ENCODE results near the gene CBX3.
A peak's percentile ranks its signal among the peaks of the same experiment; 100 is the strongest.
"Not testable (repeated sequence)": the region's sequence is repeated elsewhere in the genome, so short reads cannot be mapped to it uniquely, and the experiment has no call there.

The CBX3 gene

DNA sequence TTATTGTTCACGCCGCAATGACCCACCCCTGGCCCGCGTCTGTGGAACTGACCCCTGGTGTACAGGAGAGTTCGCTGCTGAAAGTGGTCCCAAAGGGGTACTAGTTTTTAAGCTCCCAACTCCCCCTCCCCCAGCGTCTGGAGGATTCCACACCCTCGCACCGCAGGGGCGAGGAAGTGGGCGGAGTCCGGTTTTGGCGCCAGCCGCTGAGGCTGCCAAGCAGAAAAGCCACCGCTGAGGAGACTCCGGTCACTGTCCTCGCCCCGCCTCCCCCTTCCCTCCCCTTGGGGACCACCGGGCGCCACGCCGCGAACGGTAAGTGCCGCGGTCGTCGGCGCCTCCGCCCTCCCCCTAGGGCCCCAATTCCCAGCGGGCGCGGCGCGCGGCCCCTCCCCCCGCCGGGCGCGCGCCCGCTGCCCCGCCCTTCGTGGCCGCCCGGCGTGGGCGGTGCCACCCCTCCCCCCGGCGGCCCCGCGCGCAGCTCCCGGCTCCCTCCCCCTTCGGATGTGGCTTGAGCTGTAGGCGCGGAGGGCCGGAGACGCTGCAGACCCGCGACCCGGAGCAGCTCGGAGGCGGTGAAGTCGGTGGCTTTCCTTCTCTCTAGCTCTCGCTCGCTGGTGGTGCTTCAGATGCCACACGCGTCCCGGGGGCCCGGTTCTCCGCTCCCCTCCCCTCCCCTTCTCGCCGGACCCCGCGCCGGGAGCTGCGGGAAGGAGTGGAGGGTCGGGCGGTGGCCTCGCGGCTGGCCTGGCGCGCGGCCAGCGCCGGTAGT is at the start of gene CBX3:
Gene CBX3, plus strand, starts transcription at position 499 of the 772 bp plus-strand sequence. CDS start 1,254 bp downstream, outside the sequence.
- DNase-seq (peak; percentile 94), ATAC-seq (peak; percentile 70)

DNA sequence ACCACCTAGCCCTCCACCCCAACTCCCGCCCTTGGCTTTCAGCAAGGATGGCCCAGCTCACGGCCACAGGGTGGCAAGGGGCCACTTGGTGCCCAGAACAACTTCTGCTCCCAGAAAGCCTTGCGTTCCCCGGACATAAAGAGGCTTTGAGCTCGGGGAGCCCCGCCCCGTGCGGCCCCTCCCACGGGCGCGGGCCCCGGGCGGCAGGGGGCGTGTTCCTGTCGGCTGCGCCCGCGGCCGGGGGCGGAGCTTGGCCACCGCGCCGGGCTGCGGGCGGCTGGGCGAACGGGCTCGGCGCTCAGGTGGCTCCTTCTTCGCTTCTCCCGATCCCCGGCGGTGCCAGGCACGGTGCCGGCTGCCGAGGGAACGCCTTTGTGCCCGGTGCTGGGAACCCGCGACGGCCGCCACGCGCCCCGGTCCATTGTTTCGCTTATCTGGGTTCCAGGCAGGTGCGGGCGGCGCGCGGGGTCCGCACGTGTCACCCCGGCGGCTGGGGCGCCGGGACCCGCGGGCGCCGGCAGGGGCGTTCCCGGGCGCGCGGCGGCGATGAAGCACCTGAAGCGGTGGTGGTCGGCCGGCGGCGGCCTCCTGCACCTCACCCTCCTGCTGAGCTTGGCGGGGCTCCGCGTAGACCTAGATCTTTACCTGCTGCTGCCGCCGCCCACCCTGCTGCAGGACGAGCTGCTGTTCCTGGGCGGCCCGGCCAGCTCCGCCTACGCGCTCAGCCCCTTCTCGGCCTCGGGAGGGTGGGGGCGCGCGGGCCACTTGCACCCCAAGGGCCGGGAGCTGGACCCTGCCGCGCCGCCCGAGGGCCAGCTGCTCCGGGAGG is 49.4 kb upstream of the CBX3 start, which contains the start of gene NFE2L3:
Gene NFE2L3, plus strand, starts transcription at position 246 of the 829 bp plus-strand sequence. Its CDS starts 301 bp downstream, at position 547.
- DNase-seq, result peak; percentile 89
- ATAC-seq, result peak; percentile 58

GRCh38 chr7:26152782-26153240 is 48.7 kb upstream of the CBX3 start:
- ATAC-seq, result not testable (repeated sequence)
- DNase-seq, result peak; percentile 53

DNA sequence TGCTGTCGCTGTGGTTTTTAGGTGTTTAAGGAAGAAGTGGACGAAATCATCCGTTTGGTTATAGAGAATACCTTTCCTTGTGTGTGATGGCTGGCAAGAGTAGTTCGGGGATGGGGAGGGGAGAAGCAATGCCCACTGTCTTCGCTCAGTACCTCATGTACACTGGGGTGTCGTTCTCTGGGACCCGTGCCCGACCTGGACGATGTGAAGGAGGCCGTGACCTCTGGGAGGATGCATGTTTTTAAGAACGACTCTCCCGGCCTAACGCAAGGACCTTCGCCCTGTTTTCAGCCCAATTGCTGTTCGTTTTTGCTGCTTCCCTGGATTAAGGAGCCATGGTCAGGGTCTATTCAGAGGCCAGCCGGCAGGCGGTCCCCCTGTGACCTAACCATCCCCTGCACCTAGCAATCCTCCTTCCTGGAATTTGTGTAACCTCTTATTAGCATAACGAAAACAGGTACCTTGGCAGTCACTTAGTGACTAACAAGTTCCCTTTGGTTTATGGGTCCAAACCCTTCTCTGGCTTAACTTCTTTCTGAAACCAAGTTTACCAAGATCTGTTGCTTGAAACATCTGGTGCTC is 48.2 kb upstream of the CBX3 start:
- DNase-seq, result peak; percentile 34
- peak; percentile 57 for ATAC-seq

- peak; percentile 38 for ATAC-seq
- peak; percentile 49 for DNase-seq
Observed at GRCh38 chr7:26153823-26154783, 47.4 kb upstream of the CBX3 start.

DNA sequence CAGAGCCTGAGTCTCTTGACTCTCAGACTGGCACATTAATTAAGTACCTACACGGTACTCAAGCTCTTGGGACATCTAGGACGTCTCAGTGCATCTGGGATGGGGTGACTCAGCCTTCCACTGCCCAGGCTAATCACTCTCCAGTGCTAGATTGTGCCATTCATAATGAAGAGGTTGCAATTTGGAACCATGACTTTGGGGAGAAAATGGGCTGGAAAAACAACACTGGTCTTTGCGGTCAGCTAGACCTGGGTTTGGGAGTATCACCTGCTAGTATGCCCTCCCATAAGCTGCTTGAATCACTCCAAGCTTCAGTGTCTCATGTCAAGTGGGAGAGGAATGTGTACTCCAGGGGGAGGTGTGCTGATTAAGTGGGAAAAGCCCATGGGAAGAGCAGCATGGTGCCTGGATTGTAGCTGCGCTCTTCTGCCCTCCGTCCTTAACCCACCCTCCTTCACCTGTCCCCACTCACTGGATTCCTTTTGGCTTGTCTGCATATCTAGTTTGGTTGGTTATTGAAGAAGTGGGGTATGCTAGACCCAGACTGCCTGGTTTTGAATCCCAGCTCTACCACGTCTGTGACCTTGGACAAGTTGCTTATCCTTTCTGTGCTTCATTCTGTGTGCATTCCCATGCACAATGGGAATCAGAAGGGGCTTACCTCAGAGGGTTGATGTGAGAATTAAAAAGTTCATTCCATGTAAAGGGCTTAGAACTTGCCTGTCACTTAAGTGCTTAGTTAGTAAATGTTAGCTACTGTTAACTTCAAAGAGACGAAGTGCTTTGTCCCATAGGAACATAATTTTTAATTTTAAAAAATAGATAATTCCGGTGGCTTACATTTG is 45.8 kb upstream of the CBX3 start:
- ATAC-seq (no peak), DNase-seq (no peak)

GRCh38 chr7:26156451-26157420 is 44.8 kb upstream of the CBX3 start:
- peak; percentile 42 for ATAC-seq
- peak; percentile 42 for DNase-seq

- DNase-seq, result no peak
- no peak for ATAC-seq
Observed at GRCh38 chr7:26157520-26158105, 43.9 kb upstream of the CBX3 start.

- ATAC-seq (no peak), DNase-seq (no peak)
Observed at GRCh38 chr7:26159243-26159642, 42.3 kb upstream of the CBX3 start.

GRCh38 chr7:26160896-26161295 is 40.6 kb upstream of the CBX3 start:
- ATAC-seq, result no peak
- no peak for DNase-seq

DNA sequence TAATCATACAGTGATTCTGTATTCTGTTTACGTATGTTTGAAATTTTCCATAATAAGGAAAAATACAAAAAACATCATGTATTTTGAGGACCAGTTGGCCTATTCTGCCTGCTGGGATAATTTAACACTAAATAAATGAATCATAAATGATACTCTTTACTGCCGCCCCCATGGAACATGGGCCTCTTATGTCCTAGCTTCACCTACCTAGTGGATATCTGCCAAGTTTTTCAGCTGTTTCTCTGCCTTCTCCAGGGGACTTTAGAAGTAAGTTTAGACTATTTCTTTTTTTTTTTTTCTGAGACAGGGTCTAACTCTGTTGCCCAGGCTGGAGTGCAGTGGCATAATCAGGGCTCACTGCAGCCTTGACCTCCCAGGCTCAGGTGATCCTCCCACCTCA is 39.1 kb upstream of the CBX3 start:
- DNase-seq, result no peak
- no peak for ATAC-seq

DNA sequence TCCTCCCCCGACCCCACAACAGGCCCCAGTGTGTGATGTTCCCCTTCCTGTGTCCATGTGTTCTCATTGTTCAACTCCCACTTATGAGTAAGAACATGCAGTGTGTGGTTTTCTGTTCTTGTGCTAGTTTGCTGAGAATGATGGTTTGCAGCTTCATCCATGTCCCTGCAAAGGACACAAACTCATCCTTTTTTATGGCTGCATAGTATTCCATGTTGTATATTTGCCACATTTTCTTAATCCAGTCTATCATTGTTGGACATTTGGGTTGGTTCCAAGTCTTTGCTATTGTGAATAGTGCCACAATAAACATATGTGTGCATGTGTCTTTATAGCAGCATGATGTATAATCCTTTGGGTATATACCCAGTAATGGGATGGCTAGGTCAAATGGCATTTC is 37.7 kb upstream of the CBX3 start:
- not testable (repeated sequence) for ATAC-seq, DNase-seq

DNA sequence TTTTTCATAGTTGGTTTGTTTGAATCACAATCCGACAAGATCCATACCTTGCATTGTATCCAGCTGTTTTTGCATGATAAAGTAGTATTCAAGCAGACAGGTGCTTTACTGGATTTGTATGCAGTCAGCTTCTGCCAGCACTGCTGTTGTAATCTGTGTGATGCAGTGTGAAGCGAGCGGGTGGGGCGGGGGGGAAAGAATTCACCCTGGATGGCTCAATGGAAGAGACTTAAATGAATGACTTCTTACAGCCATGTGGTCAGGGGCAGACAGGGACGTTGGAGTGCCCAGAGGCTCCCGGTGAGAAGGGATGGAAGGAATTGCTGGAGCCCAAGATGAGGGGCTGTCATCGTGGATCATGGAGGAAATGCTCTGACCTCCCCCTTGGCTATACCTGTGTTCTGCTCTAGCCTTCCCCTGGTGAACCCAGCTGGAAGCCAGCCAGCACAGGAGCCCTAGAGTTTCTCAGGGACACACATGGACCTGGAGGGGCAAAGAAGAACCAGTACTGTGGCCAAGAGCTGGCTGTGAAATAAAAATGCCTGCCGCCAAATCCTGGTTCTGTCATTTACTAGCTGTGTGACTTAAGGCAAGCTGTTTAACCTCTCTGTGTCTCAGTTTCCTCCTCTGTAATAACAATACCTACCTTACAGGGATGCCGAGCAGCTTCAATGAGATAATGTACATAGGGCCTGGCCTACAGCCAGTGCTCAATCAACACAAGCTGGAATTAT is 35.4 kb upstream of the CBX3 start:
- peak; percentile 3 for ATAC-seq
- no peak for DNase-seq

GRCh38 chr7:26166684-26167266 is 34.8 kb upstream of the CBX3 start:
- peak; percentile 41 for DNase-seq
- peak; percentile 96 for ATAC-seq

DNA sequence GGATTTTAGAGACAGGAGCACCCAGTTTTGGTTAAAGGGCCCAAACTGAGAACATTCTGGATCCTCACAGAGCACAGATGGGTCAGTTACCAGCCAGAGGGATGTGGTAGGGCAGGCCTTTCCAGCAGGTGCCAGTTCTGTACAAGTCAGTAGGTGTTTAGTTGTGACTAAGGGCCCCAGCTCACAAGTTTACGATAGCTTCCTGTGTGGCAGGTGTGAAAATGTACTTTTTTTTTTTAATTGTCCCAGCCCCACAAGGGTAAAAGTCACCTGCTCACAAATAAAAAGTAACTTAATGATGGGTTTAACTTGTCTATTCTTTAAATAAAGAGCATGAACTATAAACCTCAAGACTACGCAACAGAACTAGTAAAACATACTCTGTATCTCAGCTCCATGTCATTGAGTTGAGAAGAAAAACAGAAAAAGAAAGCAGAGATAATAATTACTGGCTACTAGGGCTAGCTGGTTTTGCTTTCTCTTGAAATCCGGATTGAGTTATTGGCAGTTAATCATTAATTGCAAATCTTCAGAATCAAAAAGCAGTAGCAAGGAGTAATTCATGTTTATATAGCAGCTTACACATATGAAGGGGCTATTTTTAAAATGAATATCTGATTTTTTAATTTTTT is 34.1 kb upstream of the CBX3 start:
- ATAC-seq (peak; percentile 55), DNase-seq (no peak)

DNA sequence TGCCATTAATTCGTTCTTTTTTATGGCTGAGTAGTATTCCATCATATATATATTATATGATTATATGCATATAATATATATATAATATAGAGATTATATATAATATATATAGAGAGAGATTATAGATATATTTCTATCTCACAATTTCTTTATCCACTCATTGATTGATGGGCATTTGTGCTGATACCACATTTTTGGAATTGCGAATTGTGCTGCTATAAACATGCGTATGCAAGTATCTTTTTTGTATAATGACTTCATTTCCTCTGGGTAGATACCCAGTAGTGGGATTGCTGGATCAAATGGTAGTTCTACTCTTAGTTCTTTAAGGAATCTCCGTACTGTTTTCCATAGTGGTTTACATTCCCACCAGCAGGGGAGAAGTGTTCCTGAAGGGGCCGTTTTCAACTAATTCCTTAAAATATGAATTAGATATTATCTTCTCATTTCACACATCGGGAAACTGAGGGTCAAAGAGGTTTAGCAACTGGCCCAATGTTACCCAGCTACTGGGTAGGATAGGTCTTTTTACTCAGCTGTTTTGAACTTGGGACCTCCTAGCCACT is 33.0 kb upstream of the CBX3 start:
- no peak for DNase-seq
- no peak for ATAC-seq

DNA sequence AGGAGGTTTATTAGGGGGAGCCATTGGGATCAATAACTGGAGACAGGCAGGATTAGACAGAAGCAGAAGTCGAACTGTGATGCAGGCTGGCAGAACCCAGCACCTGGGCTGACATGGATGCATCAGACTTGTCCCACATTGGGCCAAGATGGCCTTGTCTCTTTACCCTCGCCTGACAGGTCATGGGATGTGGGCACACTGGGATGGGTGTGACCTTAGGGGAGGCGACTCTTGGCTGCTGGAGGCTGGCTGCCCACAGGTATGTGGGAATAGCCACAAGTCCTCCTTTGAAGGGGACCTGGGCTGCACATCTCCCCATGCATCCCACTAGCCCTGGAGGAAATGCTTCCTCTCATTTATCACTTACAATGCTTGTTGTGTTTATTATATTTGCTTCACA is 32.3 kb upstream of the CBX3 start:
- DNase-seq (no peak), ATAC-seq (no peak)
